Keratinocyte (primary cell): ENCODE measurements around the gene LRRC3B. TPM values are rescaled to one million over a fixed set of nuclear protein-coding genes. Genes with fewer than 3 reads are reported as not detected.

Experiments
- DNase-seq: peaks from one replicate; pipeline ENCODE4 v3.0.0-alpha.2; 2011; ENCODE audit warnings: low read depth, missing footprints, low spot score
- FAIRE-seq: peaks from 2 replicates; lab custom pipeline; 2011; peaks lifted over from hg19 to GRCh38; lab: Jason Lieb, UNC
- H2AFZ ChIP-seq: 2 replicates; pipeline ENCODE4 v1.6.0; 2012; ENCODE audit warnings: low read length, control low read depth, inconsistent platforms; ENCODE audit not compliant: control insufficient read depth
- H3K27ac ChIP-seq: 2 replicates; pipeline ENCODE4 v1.5.1; 2011; ENCODE audit warnings: low read length; ENCODE audit not compliant: control insufficient read depth, insufficient read depth
- H3K27me3 ChIP-seq: 3 replicates; pipeline ENCODE4 v1.6.0; 2011; ENCODE audit warnings: low read length; ENCODE audit not compliant: control insufficient read depth, insufficient read depth; ENCODE audit errors: extremely low read depth
- H3K36me3 ChIP-seq, 2 experiments: 2 replicates in 1 of 2; 3 replicates in 1 of 2; pipeline ENCODE4 v1.5.1; 2011; ENCODE audit warnings: low read length in 2 of 2, mild to moderate bottlenecking in 1 of 2; ENCODE audit not compliant: control insufficient read depth in 2 of 2, insufficient read depth in 2 of 2; ENCODE audit errors: extremely low read depth in 1 of 2
- H3K4me1 ChIP-seq: 3 replicates; pipeline ENCODE4 v1.5.1; 2011; ENCODE audit warnings: low read length; ENCODE audit not compliant: control insufficient read depth, insufficient read depth; ENCODE audit errors: extremely low read depth
- H3K4me2 ChIP-seq: 3 replicates; pipeline ENCODE4 v1.6.0; 2011; ENCODE audit warnings: low read depth, low read length; ENCODE audit not compliant: control insufficient read depth, insufficient read depth; ENCODE audit errors: extremely low read depth
- H3K4me3 ChIP-seq, 3 experiments: fragments of 200-600 bp in 1 of 3; sonication (generic) in 1 of 3; 2 replicates in 2 of 3; 3 replicates in 1 of 3; pipeline ENCODE4 v1.5.1; 2011 to 2016; ENCODE audit warnings: low read length in 3 of 3, mild to moderate bottlenecking in 3 of 3, control low read depth in 2 of 3, inconsistent platforms in 1 of 3, low read depth in 1 of 3, mixed read lengths in 1 of 3, mixed run types in 1 of 3, moderate library complexity in 1 of 3; ENCODE audit not compliant: control insufficient read depth in 2 of 3, insufficient read depth in 2 of 3; ENCODE audit errors: extremely low read depth in 1 of 3
- H3K79me2 ChIP-seq: 2 replicates; pipeline ENCODE4 v1.6.0; 2012; ENCODE audit warnings: low read length; ENCODE audit not compliant: control insufficient read depth, insufficient read depth
- H3K9ac ChIP-seq: 3 replicates; pipeline ENCODE4 v1.6.0; 2011; ENCODE audit warnings: low read length; ENCODE audit not compliant: control insufficient read depth, insufficient read depth; ENCODE audit errors: extremely low read depth
- H3K9me1 ChIP-seq: 3 replicates; pipeline ENCODE4 v1.6.0; 2011; ENCODE audit warnings: low read length; ENCODE audit not compliant: control insufficient read depth, insufficient read depth; ENCODE audit errors: extremely low read depth
- H3K9me3 ChIP-seq: 2 replicates; pipeline ENCODE4 v1.5.1; 2012; ENCODE audit warnings: low read depth, low read length; ENCODE audit not compliant: control insufficient read depth
- H4K20me1 ChIP-seq: 3 replicates; pipeline ENCODE4 v1.6.0; 2011; ENCODE audit warnings: low read length; ENCODE audit not compliant: control insufficient read depth, insufficient read depth; ENCODE audit errors: extremely low read depth
- CTCF ChIP-seq, 3 experiments: IDR thresholded peaks in 1 of 3; conservative IDR thresholded peaks in 1 of 3; optimal IDR thresholded peaks in 1 of 3; 2 replicates in 2 of 3; 3 replicates in 1 of 3; pipeline versions ENCODE3 to v1.5.1; 2011; ENCODE audit warnings: low read length in 3 of 3, mild to moderate bottlenecking in 3 of 3, moderate library complexity in 2 of 3, control low read depth in 1 of 3, inconsistent platforms in 1 of 3; ENCODE audit not compliant: insufficient read depth in 2 of 3; ENCODE audit errors: extremely low read depth in 1 of 3
- EZH2 ChIP-seq: IDR thresholded peaks from one replicate; pipeline ENCODE4 v1.6.1; 2012; ENCODE audit warnings: inconsistent platforms, mild to moderate bottlenecking, low read length, moderate library complexity
- dilution Hi-C: fragments of 300-500 bp; cut with MboI; formaldehyde crosslinking; loops from one replicate; pipeline ENCODE4 v1.7.0; 2020; ENCODE audit warnings: low sequenced_read_pairs; ENCODE audit not compliant: extremely low pct_ligation_motif_present
- polyA plus RNA-seq, 5 experiments: library from polyadenylated mRNA; depleted of rRNA in 3 of 5; stranded (reverse) in 3 of 5; stranded (forward) in 1 of 5; unstranded in 1 of 5; fragments of >200 nt; gene quantifications; 1 replicate in 1 of 5; 2 replicates in 3 of 5; 3 replicates in 1 of 5; pipeline versions ENCODE4 v1.2.1 to v1.2.3, GENCODE V29; 2011 to 2012; ENCODE audit warnings: missing spikeins in 2 of 5, low read depth in 1 of 5, low replicate concordance in 1 of 5

The LRRC3B gene
- polyA plus RNA-seq, 1 donor (not counting 4 experiments of a cell fraction or from before 2014, with no cell fraction given): not detected

GRCh38 chr3:26579116-26579515 is 43.5 kb upstream of the LRRC3B start:
- Histone ChIP-seq H3K79me2 (no peaks in the 10 kb centered on the region), H2AFZ (no peak overlapping the region)

GRCh38 chr3:26587571-26587970 is 35.0 kb upstream of the LRRC3B start:
- Histone ChIP-seq H3K79me2 (no peaks in the 10 kb centered on the region), H3K27ac (no peak overlapping the region)

More at GRCh38 chr3:26579116-26579515, 43.5 kb upstream of the LRRC3B start:
- TF ChIP-seq CTCF (optimal IDR thresholded peaks at IDR 0.05 in 1 of 3, IDR thresholded peaks at IDR 0.05 in 1 of 3, conservative IDR thresholded peaks at IDR 0.05 in 1 of 3; ENCODE audit: extremely low read depth in 1 of 3, insufficient read depth in 2 of 3, low read length in 3 of 3) (no peak), EZH2 (no peak)
- Histone ChIP-seq H3K36me3 (no peaks in the 10 kb centered on the region), H3K27me3 (no peaks in the 10 kb centered on the region), H4K20me1 (no peaks in the 10 kb centered on the region), H3K4me1 (no peaks in the 10 kb centered on the region), H3K4me2 (no peak overlapping the region), H3K4me3 (no peak overlapping the region), H3K9me1 (no peaks in the 10 kb centered on the region), H3K27ac (no peak overlapping the region), H3K9ac (no peak overlapping the region), H3K9me3 (no peaks in the 10 kb centered on the region)
- DNase-seq (no peak), FAIRE-seq (no peak)
- dilution Hi-C loops: no loop called here

More at GRCh38 chr3:26587571-26587970, 35.0 kb upstream of the LRRC3B start:
- TF ChIP-seq EZH2 (no peak), CTCF (optimal IDR thresholded peaks at IDR 0.05 in 1 of 3, IDR thresholded peaks at IDR 0.05 in 1 of 3, conservative IDR thresholded peaks at IDR 0.05 in 1 of 3; ENCODE audit: extremely low read depth in 1 of 3, insufficient read depth in 2 of 3, low read length in 3 of 3) (no peak)
- H3K9ac ChIP-seq: no peak overlapping the region
- no peaks in the 10 kb centered on the region for H4K20me1 ChIP-seq
- dilution Hi-C loops: no loop called here
- no peaks in the 10 kb centered on the region for H3K27me3 ChIP-seq
- H3K4me3 ChIP-seq: no peak overlapping the region
- H3K9me3 ChIP-seq: no peaks in the 10 kb centered on the region
- no peaks in the 10 kb centered on the region for H3K36me3 ChIP-seq
- H2AFZ ChIP-seq: no peak overlapping the region
- DNase-seq (no peak), FAIRE-seq (no peak)
- H3K4me1 ChIP-seq: no peaks in the 10 kb centered on the region
- no peak overlapping the region for H3K4me2 ChIP-seq
- H3K9me1 ChIP-seq: no peaks in the 10 kb centered on the region
